T-helper 2 cell treated with Interferon-gamma antibody and Interleukin-4, amounts not matched to agents 5 μg/mL and 100 μg/mL, for 36 hours (primary cell): Measurements from ENCODE around the gene IL1RAPL2.
"Not testable (repeated sequence)": the region's sequence is repeated elsewhere in the genome, so short reads cannot be mapped to it uniquely, and the experiment has no call there.

ENCODE experiments used
- DNase-seq: peaks from one replicate; pipeline ENCODE4 v3.0.0; 2021; ENCODE audit warnings: low spot score
- H3K27ac Mint-ChIP-seq: one replicate; pipeline ENCODE4 v1.8.0; 2021; ENCODE audit warnings: mild to moderate bottlenecking, mixed read lengths
- H3K27me3 Mint-ChIP-seq: one replicate; pipeline ENCODE4 v1.8.0; 2021; ENCODE audit warnings: low read depth, mixed read lengths
- H3K36me3 Mint-ChIP-seq: one replicate; pipeline ENCODE4 v1.8.0; 2021; ENCODE audit warnings: low read depth, mixed read lengths
- H3K4me1 Mint-ChIP-seq: one replicate; pipeline ENCODE4 v1.8.0; 2021; ENCODE audit warnings: low read depth, mixed read lengths
- H3K4me3 Mint-ChIP-seq: one replicate; pipeline ENCODE4 v1.8.0; 2022; ENCODE audit warnings: mild to moderate bottlenecking, moderate library complexity, mixed read lengths
- H3K9me3 Mint-ChIP-seq: one replicate; pipeline ENCODE4 v1.8.0; 2021; ENCODE audit warnings: mixed read lengths

Gene IL1RAPL2

DNA sequence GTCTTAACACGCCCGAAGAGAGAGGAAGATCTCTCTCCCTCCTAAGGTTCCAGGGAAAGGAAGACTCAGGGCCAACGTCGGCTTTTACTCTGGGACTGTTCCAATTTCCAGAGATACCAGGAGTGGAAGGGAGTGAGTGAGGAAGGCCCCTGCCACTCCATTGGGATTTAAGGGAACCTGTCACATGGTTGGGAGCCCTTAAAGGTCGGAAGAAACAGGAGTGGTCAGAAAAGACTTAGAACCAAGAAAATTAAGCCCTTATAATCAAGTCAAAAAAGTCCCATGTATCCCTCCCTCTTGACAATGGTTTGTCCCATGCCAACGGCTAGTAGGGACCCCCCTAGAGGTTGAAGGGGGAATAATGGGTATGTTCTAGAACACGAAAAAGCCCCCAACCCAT lies 654.6 kb downstream of the IL1RAPL2 start, which contains the start of gene TEX13A:
TSS of gene TEX13A (minus strand) at position 59 of the 400 bp plus-strand sequence. CDS start 297 bp downstream, outside the sequence.
- DNase-seq = no peak
- Mint-ChIP-seq H3K36me3 (no peaks in the 10 kb centered on the region), H3K4me1 (no peaks in the 10 kb centered on the region), H3K9me3 (peaks cover 15% of the 10 kb centered on the region), H3K27ac (no peak within 1 kb of the TSS), H3K27me3 (no peaks in the 10 kb centered on the region), H3K4me3 (no peak within 1 kb of the TSS)

DNA sequence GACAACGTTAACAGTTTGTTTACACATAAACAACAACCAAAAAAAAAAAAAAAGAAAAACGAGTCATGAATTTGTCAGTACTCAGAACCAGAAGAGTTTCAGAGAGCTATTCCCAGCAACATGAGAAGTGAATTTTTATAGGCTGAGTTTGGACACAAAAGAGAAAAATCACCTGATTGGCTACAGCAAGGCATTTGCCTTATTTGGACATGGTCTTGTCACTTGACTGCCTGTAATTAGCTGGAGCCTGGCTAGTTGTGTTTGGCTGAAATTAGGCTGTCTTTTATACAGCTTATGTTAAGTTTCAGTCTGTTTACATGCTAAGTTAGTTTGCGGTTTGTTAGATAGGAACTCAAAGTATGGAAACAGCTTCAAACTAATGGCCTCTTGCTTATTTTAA lies 655.4 kb downstream of the IL1RAPL2 start:
- H3K9me3 Mint-ChIP-seq = peaks cover 11% of the 10 kb centered on the region
- no peak overlapping the region for H3K4me3 Mint-ChIP-seq
- no peak overlapping the region for H3K27ac Mint-ChIP-seq
- no peaks in the 10 kb centered on the region for H3K4me1 Mint-ChIP-seq
- H3K36me3 Mint-ChIP-seq = no peaks in the 10 kb centered on the region
- DNase-seq = no peak
- no peaks in the 10 kb centered on the region for H3K27me3 Mint-ChIP-seq

- H3K36me3 Mint-ChIP-seq = no peaks in the 10 kb centered on the region
- no peak overlapping the region for H3K4me3 Mint-ChIP-seq
- no peaks in the 10 kb centered on the region for H3K27me3 Mint-ChIP-seq
- no peak overlapping the region for H3K27ac Mint-ChIP-seq
- DNase-seq = no peak
- H3K4me1 Mint-ChIP-seq = no peaks in the 10 kb centered on the region
- H3K9me3 Mint-ChIP-seq = peaks cover 4% of the 10 kb centered on the region
Observed at GRCh38 chrX:105226499-105226898, 660.5 kb downstream of the IL1RAPL2 start.

DNA sequence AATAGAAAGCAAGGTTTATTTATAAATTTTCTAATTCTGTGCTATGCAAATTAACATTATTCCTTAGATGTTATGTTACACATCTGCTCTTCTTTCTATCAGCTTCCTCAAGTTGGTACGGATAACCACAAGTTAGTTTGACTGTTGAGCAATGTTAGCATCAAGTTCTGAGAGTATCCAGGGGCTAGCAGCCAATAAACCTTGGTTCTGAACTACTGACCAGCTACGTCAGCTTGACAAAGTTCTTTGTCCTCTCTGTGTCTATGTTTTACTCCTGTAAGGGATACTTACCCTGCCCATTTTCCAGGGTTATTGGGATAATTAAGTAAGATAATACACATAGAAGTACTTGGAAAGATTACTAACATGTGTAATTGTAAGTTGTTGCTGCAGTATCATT lies 662.6 kb downstream of the IL1RAPL2 start:
- Mint-ChIP-seq H3K9me3 (no peaks in the 10 kb centered on the region), H3K4me3 (no peak overlapping the region), H3K27me3 (no peaks in the 10 kb centered on the region), H3K36me3 (no peaks in the 10 kb centered on the region), H3K4me1 (no peaks in the 10 kb centered on the region), H3K27ac (no peak overlapping the region)
- DNase-seq = no peak

DNA sequence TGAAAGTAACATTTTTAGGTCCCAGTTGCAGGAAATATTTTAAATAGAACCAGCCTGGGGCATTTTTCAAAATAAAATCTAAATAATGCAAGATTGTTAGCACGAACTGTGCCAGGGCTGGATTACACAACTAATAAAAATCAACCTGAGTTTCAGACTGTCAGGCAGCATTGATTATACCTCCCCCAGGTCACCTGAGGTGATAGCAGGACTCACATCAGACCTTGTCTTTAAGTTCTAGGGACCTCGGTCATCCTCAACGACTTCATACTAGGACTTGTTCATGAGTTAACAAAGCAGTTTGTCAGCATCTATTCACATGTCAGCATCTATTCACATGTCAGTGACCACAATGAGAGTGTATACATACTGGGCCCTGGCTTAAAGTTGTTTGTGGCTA lies 663.1 kb downstream of the IL1RAPL2 start:
- Mint-ChIP-seq H3K4me1 (no peaks in the 10 kb centered on the region), H3K9me3 (no peaks in the 10 kb centered on the region), H3K27me3 (no peaks in the 10 kb centered on the region)

DNA sequence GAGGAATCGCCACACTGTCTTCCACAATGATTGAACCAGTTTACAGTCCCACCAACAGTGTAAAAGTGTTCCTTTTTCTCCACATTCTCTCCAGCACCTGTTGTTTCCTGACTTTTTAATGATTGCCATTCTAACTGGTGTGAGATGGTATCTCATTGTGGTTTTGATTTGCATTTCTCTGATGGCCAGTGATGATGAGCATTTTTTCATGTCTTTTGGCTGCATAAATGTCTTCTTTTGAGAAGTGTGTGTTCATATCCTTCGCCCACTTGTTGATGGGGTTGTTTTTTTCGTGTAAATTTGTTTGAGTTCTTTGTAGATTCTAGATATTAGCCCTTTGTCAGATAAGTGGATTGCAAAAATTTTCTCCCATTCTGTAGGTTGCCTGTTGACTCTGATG lies 671.4 kb downstream of the IL1RAPL2 start:
- not testable (repeated sequence) for H3K27me3 Mint-ChIP-seq, H3K36me3 Mint-ChIP-seq, H3K4me1 Mint-ChIP-seq, H3K27ac Mint-ChIP-seq, DNase-seq, H3K9me3 Mint-ChIP-seq, H3K4me3 Mint-ChIP-seq

More for the DNA sequence above, 663.1 kb downstream of the IL1RAPL2 start:
- Mint-ChIP-seq H3K27ac (no peak overlapping the region), H3K4me3 (no peak overlapping the region), H3K36me3 (no peaks in the 10 kb centered on the region)
- DNase-seq = no peak

GRCh38 chrX:105241056-105241455 lies 675.1 kb downstream of the IL1RAPL2 start:
- Mint-ChIP-seq H3K27ac (no peak overlapping the region), H3K4me1 (no peaks in the 10 kb centered on the region), H3K36me3 (no peaks in the 10 kb centered on the region), H3K4me3 (no peak overlapping the region), H3K9me3 (no peaks in the 10 kb centered on the region), H3K27me3 (no peaks in the 10 kb centered on the region)
- no peak for DNase-seq

- Mint-ChIP-seq H3K4me1 (no peaks in the 10 kb centered on the region), H3K9me3 (peaks cover 8% of the 10 kb centered on the region), H3K4me3 (no peak overlapping the region), H3K27me3 (no peaks in the 10 kb centered on the region), H3K27ac (no peak overlapping the region), H3K36me3 (no peaks in the 10 kb centered on the region)
- no peak for DNase-seq
Observed at GRCh38 chrX:105260291-105261043, 694.5 kb downstream of the IL1RAPL2 start.

- no peak for DNase-seq
- Mint-ChIP-seq H3K4me1 (no peaks in the 10 kb centered on the region), H3K27ac (no peak overlapping the region), H3K36me3 (no peaks in the 10 kb centered on the region), H3K4me3 (no peak overlapping the region), H3K27me3 (no peaks in the 10 kb centered on the region), H3K9me3 (peaks cover 8% of the 10 kb centered on the region)
Observed at GRCh38 chrX:105263171-105263570, 697.2 kb downstream of the IL1RAPL2 start.

DNA sequence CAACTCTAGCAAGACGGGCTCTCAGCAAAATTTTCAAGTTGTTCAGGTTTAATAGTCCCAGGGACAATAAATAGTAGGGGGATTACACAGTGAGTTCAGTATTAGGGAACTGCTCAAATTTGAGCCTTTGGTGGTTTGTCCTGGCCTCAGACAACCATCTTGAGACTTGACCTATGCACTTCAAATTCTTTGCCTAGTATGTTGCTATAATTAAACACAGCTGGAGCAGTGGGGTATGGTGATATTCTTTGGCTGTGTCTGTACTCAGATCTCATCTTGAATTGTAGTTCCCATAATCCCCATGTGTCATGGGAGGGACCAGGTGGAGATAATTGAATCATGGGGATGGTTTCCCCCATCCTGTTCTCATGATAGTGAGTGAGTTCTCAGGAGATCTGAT lies 697.8 kb downstream of the IL1RAPL2 start:
- no peak overlapping the region for H3K27ac Mint-ChIP-seq
- H3K36me3 Mint-ChIP-seq = no peaks in the 10 kb centered on the region
- H3K4me1 Mint-ChIP-seq = no peaks in the 10 kb centered on the region
- no peak overlapping the region for H3K4me3 Mint-ChIP-seq
- no peak for DNase-seq
- no peaks in the 10 kb centered on the region for H3K27me3 Mint-ChIP-seq
- peaks cover 5% of the 10 kb centered on the region for H3K9me3 Mint-ChIP-seq

- H3K27ac Mint-ChIP-seq = no peak overlapping the region
- H3K4me1 Mint-ChIP-seq = no peaks in the 10 kb centered on the region
- no peaks in the 10 kb centered on the region for H3K36me3 Mint-ChIP-seq
- H3K4me3 Mint-ChIP-seq = no peak overlapping the region
- DNase-seq = no peak
- peaks cover 4% of the 10 kb centered on the region for H3K9me3 Mint-ChIP-seq
- H3K27me3 Mint-ChIP-seq = no peaks in the 10 kb centered on the region
Observed at GRCh38 chrX:105265093-105265492, 699.1 kb downstream of the IL1RAPL2 start.

DNA sequence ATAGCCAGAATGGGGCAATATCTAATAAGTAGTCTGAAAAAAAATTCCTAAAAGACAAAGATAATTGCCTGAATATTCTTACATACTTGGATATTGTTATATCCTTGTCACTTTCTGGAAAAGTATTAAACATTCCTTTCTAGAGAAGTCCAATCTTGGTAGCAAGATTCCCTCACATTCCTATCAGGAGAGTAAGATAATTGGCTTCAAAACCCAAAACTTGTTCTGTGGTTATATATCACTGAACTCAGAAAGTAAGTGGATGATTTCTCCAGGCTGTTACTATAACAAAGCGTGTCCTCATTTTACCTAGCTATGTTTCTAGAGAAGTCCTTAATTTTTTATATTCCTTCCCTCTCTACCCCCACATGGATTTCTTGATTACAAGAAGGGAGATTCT lies 700.5 kb downstream of the IL1RAPL2 start:
- Mint-ChIP-seq H3K27me3 (no peaks in the 10 kb centered on the region), H3K4me1 (no peaks in the 10 kb centered on the region), H3K4me3 (no peak overlapping the region), H3K27ac (no peak overlapping the region), H3K9me3 (peaks cover under 1% of the 10 kb centered on the region), H3K36me3 (no peaks in the 10 kb centered on the region)
- no peak for DNase-seq

GRCh38 chrX:105267167-105267566 lies 701.2 kb downstream of the IL1RAPL2 start:
- Mint-ChIP-seq H3K36me3 (no peaks in the 10 kb centered on the region), H3K9me3 (no peaks in the 10 kb centered on the region), H3K4me3 (no peak overlapping the region), H3K4me1 (no peaks in the 10 kb centered on the region), H3K27ac (no peak overlapping the region), H3K27me3 (no peaks in the 10 kb centered on the region)
- DNase-seq = no peak

DNA sequence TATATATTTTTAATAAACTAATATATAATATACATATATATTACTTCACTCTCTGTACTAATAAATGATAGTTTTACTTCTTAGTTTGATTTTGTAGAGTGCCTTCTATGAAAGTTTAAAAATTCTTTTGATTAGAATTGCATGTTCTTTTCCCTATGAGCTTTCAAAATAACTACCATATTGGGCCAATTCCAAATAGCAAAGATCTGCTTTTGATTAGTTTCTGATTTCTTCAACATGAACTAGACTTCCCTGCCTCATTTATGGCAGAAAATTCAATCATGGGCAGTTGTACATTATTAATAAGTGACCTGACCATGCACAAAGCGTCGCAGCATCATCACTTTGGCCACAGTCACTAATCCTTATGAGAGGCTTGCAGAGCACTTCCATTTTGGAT lies 703.4 kb downstream of the IL1RAPL2 start:
- Mint-ChIP-seq H3K4me1 (no peaks in the 10 kb centered on the region), H3K27me3 (no peaks in the 10 kb centered on the region), H3K4me3 (no peak overlapping the region), H3K27ac (no peak overlapping the region), H3K9me3 (no peaks in the 10 kb centered on the region), H3K36me3 (no peaks in the 10 kb centered on the region)
- DNase-seq = no peak

- H3K27ac Mint-ChIP-seq = no peak overlapping the region
- DNase-seq = no peak
- no peaks in the 10 kb centered on the region for H3K9me3 Mint-ChIP-seq
- no peaks in the 10 kb centered on the region for H3K27me3 Mint-ChIP-seq
- no peaks in the 10 kb centered on the region for H3K4me1 Mint-ChIP-seq
- no peaks in the 10 kb centered on the region for H3K36me3 Mint-ChIP-seq
- no peak overlapping the region for H3K4me3 Mint-ChIP-seq
Observed at GRCh38 chrX:105273326-105273725, 707.3 kb downstream of the IL1RAPL2 start.
